GM12878 (cell line): ENCODE measurements around the gene INO80E.

Experiments used
- FOS ChIP-seq: IDR thresholded peaks from 3 replicates; pipeline ENCODE4 v1.6.1; 2011; ENCODE audit warnings: borderline replicate concordance; ENCODE audit not compliant: insufficient read length; ENCODE audit errors: extremely low read depth
- JUNB ChIP-seq: IDR thresholded peaks from 2 replicates; pipeline ENCODE4 v1.6.1; 2016; ENCODE audit warnings: antibody characterized with exemption, mild to moderate bottlenecking
- MEF2B ChIP-seq: fragments of 450-650 bp; IDR thresholded peaks from 2 replicates; pipeline ENCODE4 v1.6.1; 2018; ENCODE audit warnings: mild to moderate bottlenecking, moderate library complexity; ENCODE audit not compliant: partially characterized antibody, poor library complexity, severe bottlenecking
- POLR2A ChIP-seq: IDR thresholded peaks from 2 replicates; pipeline ENCODE4 v1.6.1; 2011; ENCODE audit warnings: low read depth, mild to moderate bottlenecking, low read length
- POLR2AphosphoS5 ChIP-seq: IDR thresholded peaks from 2 replicates; pipeline ENCODE4 v1.6.1; 2011; ENCODE audit warnings: mild to moderate bottlenecking, low read length, inconsistent platforms
- RAD51 ChIP-seq: fragments of 450-650 bp; IDR thresholded peaks from 2 replicates; pipeline ENCODE4 v1.6.1; 2016; ENCODE audit warnings: moderate library complexity, mild to moderate bottlenecking, inconsistent platforms
- RFX5 ChIP-seq: IDR thresholded peaks from 2 replicates; pipeline ENCODE4 v1.6.1; 2011; ENCODE audit warnings: low read depth, low read length, improper control_type of control experiment
- SMC3 ChIP-seq: IDR thresholded peaks from 2 replicates; pipeline ENCODE4 v1.6.1; 2011; ENCODE audit warnings: low read length, improper control_type of control experiment, borderline replicate concordance
- SP1 ChIP-seq: IDR thresholded peaks from one replicate; pipeline ENCODE4 v1.6.1; 2011; ENCODE audit warnings: low read depth, low read length
- TF ChIP-seq, protein P1 (sequence below): IDR thresholded peaks from 2 replicates; pipeline ENCODE4 v1.6.1; 2011; ENCODE audit warnings: borderline replicate concordance, low read depth, mild to moderate bottlenecking, moderate library complexity, mixed read lengths, low read length; ENCODE audit not compliant: insufficient read depth; ENCODE audit errors: extremely low read length
- TF ChIP-seq, protein P2 (sequence below): fragments of 450-650 bp; IDR thresholded peaks from 2 replicates; pipeline ENCODE4 v1.6.1; 2017; ENCODE audit warnings: mild to moderate bottlenecking
- TF ChIP-seq, protein P3 (sequence below), 3 experiments: IDR thresholded peaks in 2 of 3; conservative IDR thresholded peaks in 1 of 3; 2 replicates each; pipeline ENCODE4 v1.5.1; 2011; ENCODE audit warnings: low read depth in 3 of 3, low read length in 3 of 3, mild to moderate bottlenecking in 3 of 3, control low read depth in 2 of 3, moderate library complexity in 2 of 3, inconsistent platforms in 1 of 3, mixed read lengths in 1 of 3; ENCODE audit not compliant: control insufficient read depth in 2 of 3, insufficient read depth in 1 of 3; ENCODE audit errors: extremely low read depth in 1 of 3

DNA sequence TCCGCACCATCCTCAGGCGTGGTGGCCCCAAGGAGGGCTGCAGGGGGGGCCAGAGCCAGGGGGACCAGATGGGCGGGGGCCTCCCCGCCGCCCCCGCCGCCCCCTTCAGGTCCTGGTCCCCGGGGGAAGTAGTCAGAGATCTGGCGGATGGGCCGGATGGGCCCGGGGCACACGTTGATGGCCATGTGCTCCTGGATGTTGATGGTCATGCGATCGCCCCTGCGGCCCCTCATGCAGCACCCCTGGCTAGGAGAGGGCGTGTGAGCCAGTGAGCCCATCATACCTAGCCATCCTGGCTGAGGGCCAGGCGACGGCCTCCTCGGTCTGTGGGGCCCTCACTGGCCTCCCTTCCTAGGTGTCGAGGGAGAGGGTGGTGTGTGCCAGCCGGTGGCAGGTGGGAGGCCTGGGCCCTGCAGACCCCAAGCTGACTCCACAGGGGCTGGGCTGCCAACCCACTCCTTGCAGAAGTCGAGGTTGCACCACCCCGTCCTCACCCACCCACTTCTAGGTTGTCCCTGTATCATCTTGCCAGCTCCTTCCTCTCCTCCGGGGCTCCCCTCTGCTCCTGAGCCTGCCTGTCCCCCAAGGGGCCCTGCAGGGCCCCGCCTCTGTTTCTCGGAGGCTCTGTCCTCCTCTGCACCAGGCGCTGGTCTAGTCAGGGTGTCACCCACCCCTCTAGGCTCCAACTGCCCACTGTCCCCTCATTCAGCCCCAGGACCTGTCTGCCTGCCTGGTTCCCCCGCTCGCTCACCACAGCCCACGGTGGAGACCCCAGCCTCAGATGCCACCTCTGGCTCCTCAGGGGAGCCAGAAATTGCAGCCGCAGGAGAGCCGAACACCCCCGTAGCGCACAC lies 14.2 kb downstream of the INO80E start:
- TF ChIP-seq, protein P1, sequence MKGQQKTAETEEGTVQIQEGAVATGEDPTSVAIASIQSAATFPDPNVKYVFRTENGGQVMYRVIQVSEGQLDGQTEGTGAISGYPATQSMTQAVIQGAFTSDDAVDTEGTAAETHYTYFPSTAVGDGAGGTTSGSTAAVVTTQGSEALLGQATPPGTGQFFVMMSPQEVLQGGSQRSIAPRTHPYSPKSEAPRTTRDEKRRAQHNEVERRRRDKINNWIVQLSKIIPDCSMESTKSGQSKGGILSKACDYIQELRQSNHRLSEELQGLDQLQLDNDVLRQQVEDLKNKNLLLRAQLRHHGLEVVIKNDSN, result no peak
- TF ChIP-seq POLR2A, result no peak
- no peak for TF ChIP-seq JUNB
- TF ChIP-seq, protein P2, sequence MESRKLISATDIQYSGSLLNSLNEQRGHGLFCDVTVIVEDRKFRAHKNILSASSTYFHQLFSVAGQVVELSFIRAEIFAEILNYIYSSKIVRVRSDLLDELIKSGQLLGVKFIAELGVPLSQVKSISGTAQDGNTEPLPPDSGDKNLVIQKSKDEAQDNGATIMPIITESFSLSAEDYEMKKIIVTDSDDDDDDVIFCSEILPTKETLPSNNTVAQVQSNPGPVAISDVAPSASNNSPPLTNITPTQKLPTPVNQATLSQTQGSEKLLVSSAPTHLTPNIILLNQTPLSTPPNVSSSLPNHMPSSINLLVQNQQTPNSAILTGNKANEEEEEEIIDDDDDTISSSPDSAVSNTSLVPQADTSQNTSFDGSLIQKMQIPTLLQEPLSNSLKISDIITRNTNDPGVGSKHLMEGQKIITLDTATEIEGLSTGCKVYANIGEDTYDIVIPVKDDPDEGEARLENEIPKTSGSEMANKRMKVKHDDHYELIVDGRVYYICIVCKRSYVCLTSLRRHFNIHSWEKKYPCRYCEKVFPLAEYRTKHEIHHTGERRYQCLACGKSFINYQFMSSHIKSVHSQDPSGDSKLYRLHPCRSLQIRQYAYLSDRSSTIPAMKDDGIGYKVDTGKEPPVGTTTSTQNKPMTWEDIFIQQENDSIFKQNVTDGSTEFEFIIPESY, result no peak
- TF ChIP-seq SP1, result no peak
- TF ChIP-seq RAD51, result no peak
- TF ChIP-seq RFX5, result no peak
- TF ChIP-seq POLR2AphosphoS5, result no peak
- TF ChIP-seq SMC3, result no peak
- TF ChIP-seq, protein P3, sequence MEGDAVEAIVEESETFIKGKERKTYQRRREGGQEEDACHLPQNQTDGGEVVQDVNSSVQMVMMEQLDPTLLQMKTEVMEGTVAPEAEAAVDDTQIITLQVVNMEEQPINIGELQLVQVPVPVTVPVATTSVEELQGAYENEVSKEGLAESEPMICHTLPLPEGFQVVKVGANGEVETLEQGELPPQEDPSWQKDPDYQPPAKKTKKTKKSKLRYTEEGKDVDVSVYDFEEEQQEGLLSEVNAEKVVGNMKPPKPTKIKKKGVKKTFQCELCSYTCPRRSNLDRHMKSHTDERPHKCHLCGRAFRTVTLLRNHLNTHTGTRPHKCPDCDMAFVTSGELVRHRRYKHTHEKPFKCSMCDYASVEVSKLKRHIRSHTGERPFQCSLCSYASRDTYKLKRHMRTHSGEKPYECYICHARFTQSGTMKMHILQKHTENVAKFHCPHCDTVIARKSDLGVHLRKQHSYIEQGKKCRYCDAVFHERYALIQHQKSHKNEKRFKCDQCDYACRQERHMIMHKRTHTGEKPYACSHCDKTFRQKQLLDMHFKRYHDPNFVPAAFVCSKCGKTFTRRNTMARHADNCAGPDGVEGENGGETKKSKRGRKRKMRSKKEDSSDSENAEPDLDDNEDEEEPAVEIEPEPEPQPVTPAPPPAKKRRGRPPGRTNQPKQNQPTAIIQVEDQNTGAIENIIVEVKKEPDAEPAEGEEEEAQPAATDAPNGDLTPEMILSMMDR (IDR thresholded peaks at IDR 0.05 in 2 of 3, conservative IDR thresholded peaks at IDR 0.05 in 1 of 3; ENCODE audit: control insufficient read depth in 2 of 3, extremely low read depth in 1 of 3, insufficient read depth in 1 of 3, low read depth in 3 of 3, low read length in 3 of 3), result no peak
- no peak for TF ChIP-seq MEF2B
- no peak for TF ChIP-seq FOS
